ENCODE data around the gene MYL11.

DNA sequence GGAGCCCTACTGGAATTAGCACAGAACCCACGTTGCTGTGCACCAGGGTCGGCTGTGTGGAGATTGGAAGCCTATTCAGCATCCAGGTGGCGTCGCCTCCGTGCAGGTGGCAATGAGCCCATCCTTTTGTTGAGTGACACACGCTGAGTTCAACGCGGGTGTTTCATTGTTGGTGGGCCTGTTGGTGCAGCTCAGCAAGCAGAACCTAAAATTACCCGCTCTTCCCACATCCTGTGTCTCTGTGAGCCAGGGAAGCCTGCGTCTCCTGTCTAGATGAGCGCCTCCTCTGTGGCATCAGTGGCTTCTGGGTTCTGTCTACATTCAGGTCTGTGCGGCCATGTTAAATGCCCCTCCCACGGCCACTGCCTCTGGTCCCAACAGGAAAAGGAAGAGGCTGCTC is 34.0 kb upstream of the MYL11 start:
- TF ChIP-seq, protein P1, sequence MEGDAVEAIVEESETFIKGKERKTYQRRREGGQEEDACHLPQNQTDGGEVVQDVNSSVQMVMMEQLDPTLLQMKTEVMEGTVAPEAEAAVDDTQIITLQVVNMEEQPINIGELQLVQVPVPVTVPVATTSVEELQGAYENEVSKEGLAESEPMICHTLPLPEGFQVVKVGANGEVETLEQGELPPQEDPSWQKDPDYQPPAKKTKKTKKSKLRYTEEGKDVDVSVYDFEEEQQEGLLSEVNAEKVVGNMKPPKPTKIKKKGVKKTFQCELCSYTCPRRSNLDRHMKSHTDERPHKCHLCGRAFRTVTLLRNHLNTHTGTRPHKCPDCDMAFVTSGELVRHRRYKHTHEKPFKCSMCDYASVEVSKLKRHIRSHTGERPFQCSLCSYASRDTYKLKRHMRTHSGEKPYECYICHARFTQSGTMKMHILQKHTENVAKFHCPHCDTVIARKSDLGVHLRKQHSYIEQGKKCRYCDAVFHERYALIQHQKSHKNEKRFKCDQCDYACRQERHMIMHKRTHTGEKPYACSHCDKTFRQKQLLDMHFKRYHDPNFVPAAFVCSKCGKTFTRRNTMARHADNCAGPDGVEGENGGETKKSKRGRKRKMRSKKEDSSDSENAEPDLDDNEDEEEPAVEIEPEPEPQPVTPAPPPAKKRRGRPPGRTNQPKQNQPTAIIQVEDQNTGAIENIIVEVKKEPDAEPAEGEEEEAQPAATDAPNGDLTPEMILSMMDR (IDR thresholded peaks at IDR 0.05; ENCODE audit: poor library complexity, severe bottlenecking) = no peak
- TF ChIP-seq TAF1 (IDR thresholded peaks at IDR 0.05; ENCODE audit: low read depth) (no peak), RAD21 (conservative IDR thresholded peaks at IDR 0.05) (no peak)
